ENCODE measurements around the gene CTNNA2.
"Not testable (repeated sequence)": the region's sequence is repeated elsewhere in the genome, so short reads cannot be mapped to it uniquely, and the experiment has no call there.

CTNNA2 gene

GRCh38 chr2:80080957-80081356, 568.1 kb downstream of the CTNNA2 start:
- DNase-seq (ENCODE audit: low spot score): no peak

- DNase-seq (ENCODE audit: low spot score): no peak
Observed at GRCh38 chr2:80086831-80087230, 574.0 kb downstream of the CTNNA2 start.

GRCh38 chr2:80091237-80091636, 578.4 kb downstream of the CTNNA2 start:
- DNase-seq (ENCODE audit: low spot score): no peak

GRCh38 chr2:80092474-80092873, 579.6 kb downstream of the CTNNA2 start:
- no peak for DNase-seq (ENCODE audit: low spot score)

GRCh38 chr2:80098503-80098902, 585.7 kb downstream of the CTNNA2 start:
- DNase-seq (ENCODE audit: low spot score): not testable (repeated sequence)

GRCh38 chr2:80102026-80102425, 589.2 kb downstream of the CTNNA2 start:
- no peak for DNase-seq (ENCODE audit: low spot score)

- no peak for DNase-seq (ENCODE audit: low spot score)
Observed at GRCh38 chr2:80105015-80105640, 592.3 kb downstream of the CTNNA2 start.

- no peak for DNase-seq (ENCODE audit: low spot score)
Observed at GRCh38 chr2:80111185-80111584, 598.3 kb downstream of the CTNNA2 start.

GRCh38 chr2:80112790-80113189, 599.9 kb downstream of the CTNNA2 start:
- DNase-seq (ENCODE audit: low spot score): no peak

GRCh38 chr2:80113399-80113798, 600.5 kb downstream of the CTNNA2 start:
- DNase-seq (ENCODE audit: low spot score): no peak

- no peak for DNase-seq (ENCODE audit: low spot score)
Observed at GRCh38 chr2:80114812-80115211, 602.0 kb downstream of the CTNNA2 start.

- no peak for DNase-seq (ENCODE audit: low spot score)
Observed at GRCh38 chr2:80117401-80117800, 604.5 kb downstream of the CTNNA2 start.

- DNase-seq (ENCODE audit: low spot score): no peak
Observed at GRCh38 chr2:80120866-80121265, 608.0 kb downstream of the CTNNA2 start.

- DNase-seq (ENCODE audit: low spot score): no peak
Observed at GRCh38 chr2:80122675-80123074, 609.8 kb downstream of the CTNNA2 start.

GRCh38 chr2:80126596-80127189, 613.8 kb downstream of the CTNNA2 start:
- DNase-seq (ENCODE audit: low spot score): no peak

- DNase-seq (ENCODE audit: low spot score): no peak
Observed at GRCh38 chr2:80128080-80128479, 615.2 kb downstream of the CTNNA2 start.

GRCh38 chr2:80132281-80132680, 619.4 kb downstream of the CTNNA2 start:
- no peak for DNase-seq (ENCODE audit: low spot score)

- DNase-seq (ENCODE audit: low spot score): no peak
Observed at GRCh38 chr2:80135001-80135400, 622.1 kb downstream of the CTNNA2 start.

- no peak for DNase-seq (ENCODE audit: low spot score)
Observed at GRCh38 chr2:80136338-80136737, 623.5 kb downstream of the CTNNA2 start.

GRCh38 chr2:80139001-80139400, 626.1 kb downstream of the CTNNA2 start:
- no peak for DNase-seq (ENCODE audit: low spot score)

GRCh38 chr2:80141007-80141726, 628.3 kb downstream of the CTNNA2 start:
- no peak for DNase-seq (ENCODE audit: low spot score)

- no peak for DNase-seq (ENCODE audit: low spot score)
Observed at GRCh38 chr2:80145499-80145898, 632.6 kb downstream of the CTNNA2 start.

GRCh38 chr2:80146757-80147156, 633.9 kb downstream of the CTNNA2 start:
- not testable (repeated sequence) for DNase-seq (ENCODE audit: low spot score)
